ENCODE measurements around the gene PERCC1. TPM values are rescaled to one million over a fixed set of nuclear protein-coding genes. Genes with fewer than 3 reads are reported as not detected.

Gene PERCC1
- total and polyA plus RNA-seq, 2 donors = not detected

GRCh38 chr16:1422076-1422475 lies 8.8 kb upstream of the PERCC1 start:
- H3K36me3 ChIP-seq (ENCODE audit: insufficient read depth) = no peaks in the 10 kb centered on the region
- DNase-seq (ENCODE audit: extremely low spot score) = no peak
- no peak overlapping the region for H3K27ac ChIP-seq (ENCODE audit: low read depth)
- no peak overlapping the region for H3K4me3 ChIP-seq (ENCODE audit: low read depth, low read length)
- no peaks in the 10 kb centered on the region for H3K4me1 ChIP-seq (ENCODE audit: insufficient read depth)
- WGBS = 88% methylated on average over 10 of the region's 10 CpGs

- 94% methylated on average over 12 of the region's 12 CpGs for WGBS
- DNase-seq (ENCODE audit: extremely low spot score) = no peak
Measured at GRCh38 chr16:1424028-1424427, 6.8 kb upstream of the PERCC1 start.

GRCh38 chr16:1425616-1426370 lies 5.1 kb upstream of the PERCC1 start:
- no peak overlapping the region for H3K4me3 ChIP-seq (ENCODE audit: low read depth, low read length)
- no peaks in the 10 kb centered on the region for H3K4me1 ChIP-seq (ENCODE audit: insufficient read depth)
- DNase-seq (ENCODE audit: extremely low spot score) = no peak

More at GRCh38 chr16:1424028-1424427, 6.8 kb upstream of the PERCC1 start:
- Histone ChIP-seq H3K27ac (ENCODE audit: low read depth) (no peak overlapping the region), H3K4me3 (ENCODE audit: low read depth, low read length) (no peak overlapping the region), H3K4me1 (ENCODE audit: insufficient read depth) (no peaks in the 10 kb centered on the region), H3K36me3 (ENCODE audit: insufficient read depth) (no peaks in the 10 kb centered on the region)

GRCh38 chr16:1426734-1427471 lies 4.0 kb upstream of the PERCC1 start:
- WGBS = 75% methylated on average over 42 of the region's 42 CpGs
- no peak overlapping the region for H3K27ac ChIP-seq (ENCODE audit: low read depth)
- H3K4me3 ChIP-seq (ENCODE audit: low read depth, low read length) = no peak overlapping the region
- no peak for DNase-seq (ENCODE audit: extremely low spot score)
- H3K4me1 ChIP-seq (ENCODE audit: insufficient read depth) = no peaks in the 10 kb centered on the region
- H3K36me3 ChIP-seq (ENCODE audit: insufficient read depth) = no peaks in the 10 kb centered on the region

More at GRCh38 chr16:1425616-1426370, 5.1 kb upstream of the PERCC1 start:
- no peak overlapping the region for H3K27ac ChIP-seq (ENCODE audit: low read depth)
- no peaks in the 10 kb centered on the region for H3K36me3 ChIP-seq (ENCODE audit: insufficient read depth)
- WGBS = 86% methylated on average over 16 of the region's 16 CpGs

- Histone ChIP-seq H3K36me3 (ENCODE audit: insufficient read depth) (no peaks in the 10 kb centered on the region), H3K27ac (ENCODE audit: low read depth) (no peak overlapping the region), H3K4me3 (ENCODE audit: low read depth, low read length) (no peak overlapping the region), H3K4me1 (ENCODE audit: insufficient read depth) (no peaks in the 10 kb centered on the region)
- WGBS = 85% methylated on average over 53 of the region's 53 CpGs
- DNase-seq (ENCODE audit: extremely low spot score) = no peak
Measured at GRCh38 chr16:1427473-1428461, 3.1 kb upstream of the PERCC1 start.

GRCh38 chr16:1428511-1428910 lies 2.4 kb upstream of the PERCC1 start:
- WGBS = 32% methylated on average over 21 of the region's 21 CpGs
- DNase-seq (ENCODE audit: extremely low spot score) = no peak
- no peaks in the 10 kb centered on the region for H3K36me3 ChIP-seq (ENCODE audit: insufficient read depth)
- H3K4me1 ChIP-seq (ENCODE audit: insufficient read depth) = no peaks in the 10 kb centered on the region
- no peak overlapping the region for H3K4me3 ChIP-seq (ENCODE audit: low read depth, low read length)
- no peak overlapping the region for H3K27ac ChIP-seq (ENCODE audit: low read depth)

- Histone ChIP-seq H3K36me3 (ENCODE audit: insufficient read depth) (no peaks in the 10 kb centered on the region), H3K4me1 (ENCODE audit: insufficient read depth) (no peaks in the 10 kb centered on the region), H3K27ac (ENCODE audit: low read depth) (no peak overlapping the region), H3K4me3 (ENCODE audit: low read depth, low read length) (no peak overlapping the region)
- 86% methylated on average over 11 of the region's 11 CpGs for WGBS
- DNase-seq (ENCODE audit: extremely low spot score) = no peak
Measured at GRCh38 chr16:1429012-1429411, 1.9 kb upstream of the PERCC1 start.

- Histone ChIP-seq H3K4me1 (ENCODE audit: insufficient read depth) (no peaks in the 10 kb centered on the region), H3K36me3 (ENCODE audit: insufficient read depth) (no peaks in the 10 kb centered on the region), H3K27ac (ENCODE audit: low read depth) (no peak overlapping the region), H3K4me3 (ENCODE audit: low read depth, low read length) (no peak overlapping the region)
- no peak for DNase-seq (ENCODE audit: extremely low spot score)
- WGBS = 92% methylated on average over 13 of the region's 13 CpGs
Measured at GRCh38 chr16:1429631-1430030, 1.2 kb upstream of the PERCC1 start.

- no peak overlapping the region for H3K27ac ChIP-seq (ENCODE audit: low read depth)
- 65% methylated on average over 14 of the region's 14 CpGs for whole genome bisulfite sequencing
- no peak for DNase-seq (ENCODE audit: extremely low spot score)
- H3K4me3 ChIP-seq (ENCODE audit: low read depth, low read length) = no peak overlapping the region
- H3K4me1 ChIP-seq (ENCODE audit: insufficient read depth) = no peaks in the 10 kb centered on the region
- no peaks in the 10 kb centered on the region for H3K36me3 ChIP-seq (ENCODE audit: insufficient read depth)
Measured at GRCh38 chr16:1430214-1430758, 592 bp upstream of the PERCC1 start.

- 81% methylated on average over 20 of the region's 20 CpGs for WGBS
- H3K36me3 ChIP-seq (ENCODE audit: insufficient read depth) = no peaks in the 10 kb centered on the region
- no peak overlapping the region for H3K27ac ChIP-seq (ENCODE audit: low read depth)
- H3K4me3 ChIP-seq (ENCODE audit: low read depth, low read length) = no peak overlapping the region
- DNase-seq (ENCODE audit: extremely low spot score) = no peak
- no peaks in the 10 kb centered on the region for H3K4me1 ChIP-seq (ENCODE audit: insufficient read depth)
Measured at GRCh38 chr16:1431497-1432270, 806 bp downstream of the PERCC1 start.

GRCh38 chr16:1432388-1433262 lies 1.7 kb downstream of the PERCC1 start:
- WGBS = 82% methylated on average over 63 of the region's 63 CpGs
- no peak overlapping the region for H3K27ac ChIP-seq (ENCODE audit: low read depth)
- H3K4me1 ChIP-seq (ENCODE audit: insufficient read depth) = no peaks in the 10 kb centered on the region
- H3K4me3 ChIP-seq (ENCODE audit: low read depth, low read length) = no peak overlapping the region
- no peak for DNase-seq (ENCODE audit: extremely low spot score)
- H3K36me3 ChIP-seq (ENCODE audit: insufficient read depth) = no peaks in the 10 kb centered on the region

GRCh38 chr16:1433263-1433560 lies 2.3 kb downstream of the PERCC1 start:
- 85% methylated on average over 14 of the region's 14 CpGs for WGBS
- no peak for DNase-seq (ENCODE audit: extremely low spot score)
- no peaks in the 10 kb centered on the region for H3K4me1 ChIP-seq (ENCODE audit: insufficient read depth)
- H3K4me3 ChIP-seq (ENCODE audit: low read depth, low read length) = no peak overlapping the region
- no peaks in the 10 kb centered on the region for H3K36me3 ChIP-seq (ENCODE audit: insufficient read depth)
- no peak overlapping the region for H3K27ac ChIP-seq (ENCODE audit: low read depth)

Data from urinary bladder (tissue), 4 donors.